ENCODE data around the gene ILK. TPM values are rescaled to one million over a fixed set of nuclear protein-coding genes. Genes with fewer than 3 reads are reported as not detected.

ILK gene
- total and polyA plus RNA-seq, 10 of the 15 experiments (the other 5 are each of a cell fraction or from before 2014, with no cell fraction given): 51.8 to 163 (median 92.0) TPM

GRCh38 chr11:6611092-6611962 is 7.8 kb downstream of the ILK start:
- peaks cover 33% of the 10 kb centered on the region for H3K79me2 ChIP-seq (ENCODE audit: control insufficient read depth, insufficient read depth, low read length)
- H3K27ac ChIP-seq (ENCODE audit: control insufficient read depth, insufficient read depth): peak overlapping the region; percentile 99
- RAD21 ChIA-PET (ENCODE audit: unreplicated experiment): interaction anchor here (0.7 to 1.9 kb wide), 10 partner anchors 7 to 130 kb away, joined by 3 to 21 read pairs (median 3); partner anchors contain the start of genes ARFIP2, MRPL17 and TIMM10B
- no peak for TF ChIP-seq SIN3A (IDR thresholded peaks at IDR 0.05; ENCODE audit: low read depth, low read length)
- TF ChIP-seq E2F8 (IDR thresholded peaks at IDR 0.05; ENCODE audit: low read depth, partially characterized antibody): no peak
- no peak for TF ChIP-seq CUX1 (IDR thresholded peaks at IDR 0.05; ENCODE audit: insufficient replicate concordance, low read depth, low read length)
- no peak for TF ChIP-seq TCF12 (IDR thresholded peaks at IDR 0.05; ENCODE audit: low read depth, low read length)
- 0 out of 2 replicates have a peak, but pooled peaks have one; percentile 7 for TF ChIP-seq TCF3 (IDR thresholded peaks at IDR 0.05; ENCODE audit: borderline replicate concordance, insufficient read depth, low read depth, low read length)
- TF ChIP-seq ETV6 (conservative IDR thresholded peaks at IDR 0.05 in 1 of 2, IDR thresholded peaks at IDR 0.05 in 1 of 2; ENCODE audit: borderline replicate concordance in 1 of 2, low read depth in 1 of 2): no peak
- 0 out of 3 replicates have a peak, but pooled peaks have one; percentile 22 for TF ChIP-seq POU2F2 (IDR thresholded peaks at IDR 0.05; ENCODE audit: borderline replicate concordance, low read depth, low read length)
- TF ChIP-seq RBBP5 (conservative IDR thresholded peaks at IDR 0.05): no peak
- no peak for TF ChIP-seq BMI1 (IDR thresholded peaks at IDR 0.05; ENCODE audit: borderline replicate concordance)
- TF ChIP-seq MYB (IDR thresholded peaks at IDR 0.05; ENCODE audit: borderline replicate concordance, low read depth, low read length): no peak
- TF ChIP-seq POLR2AphosphoS2 (IDR thresholded peaks at IDR 0.05; ENCODE audit: low read depth, low read length): no peak
- TF ChIP-seq YY1 (IDR thresholded peaks at IDR 0.05; ENCODE audit: low read depth, low read length): no peak
- peak; percentile 70; the same call in 1 of the 2 replicates for TF ChIP-seq MTA3 (IDR thresholded peaks at IDR 0.05; ENCODE audit: borderline replicate concordance, low read length)
- intact Hi-C loops (cut with micrococcal nuclease; ENCODE audit: unreplicated experiment) (loop anchor here (5.0 to 10.0 kb wide), 2 partner anchors 136 to 913 kb away; no protein-coding TSS in a partner anchor), in situ Hi-C loops (cut with MboI) (loop anchor here (10.0 kb wide), 1 partner anchor 913 kb away; no protein-coding TSS in a partner anchor)
- no peak overlapping the region for H2AFZ ChIP-seq (ENCODE audit: control insufficient read depth, low read depth, low read length)
- no peaks in the 10 kb centered on the region for H4K20me1 ChIP-seq (ENCODE audit: control insufficient read depth, insufficient read depth)
- POLR2A ChIA-PET: interaction anchor here (0.6 to 7.2 kb wide), 14 partner anchors 7 to 134 kb away, joined by 3 to 85 read pairs (median 5); partner anchors contain the start of genes ARFIP2, ILK, MRPL17 and TIMM10B
- no peaks in the 10 kb centered on the region for H3K27me3 ChIP-seq (replicated peaks in 1 of 2; ENCODE audit: control insufficient read depth in 2 of 2, insufficient read depth in 2 of 2, low read length in 1 of 2)
- no peak for DNase-seq (ENCODE audit: low read depth, low spot score)
- SMC1A ChIA-PET (ENCODE audit: uncharacterized antibody, unreplicated experiment): interaction anchor here (0.8 to 3.1 kb wide), 6 partner anchors 7 to 134 kb away, joined by 3 to 24 read pairs (median 4); partner anchors contain the start of genes ILK and MRPL17
- WGBS (ENCODE audit: insufficient coverage, insufficient replicate concordance, low lambda C conversion rate, missing lambda C conversion rate): 14% methylated on average over 34 of the region's 39 CpGs
- peak overlapping the region; percentile 56 for H3K4me2 ChIP-seq (ENCODE audit: control insufficient read depth, insufficient read depth)
- peak overlapping the region; percentile 95 for H3K9ac ChIP-seq (ENCODE audit: control insufficient read depth, insufficient read depth, low read length)
- BruUV-seq (replicated peaks): TSS peak; percentile 52
- H3K4me1 ChIP-seq (ENCODE audit: control insufficient read depth, insufficient read depth, low read length): peaks cover 32% of the 10 kb centered on the region
- H3K4me3 ChIP-seq: peak overlapping the region; percentile 87
- H3K9me3 ChIP-seq (replicated peaks; ENCODE audit: control insufficient read depth, insufficient read depth, low read length): no peaks in the 10 kb centered on the region
- FAIRE-seq: no peak
- H3K36me3 ChIP-seq (ENCODE audit: control insufficient read depth in 2 of 2, insufficient read depth in 2 of 2, low read length in 1 of 2): peaks cover 23 to 34% of the 10 kb centered on the region in 2 experiments
- no peak; the same call in 2 of the 3 replicates for ATAC-seq
- CTCF ChIA-PET: interaction anchor here (0.7 to 2.7 kb wide), 7 partner anchors 11 to 85 kb away, joined by 3 to 18 read pairs (median 3); partner anchors contain the start of gene MRPL17

All from GM12878 (cell line).